GM23338 (cell line): Measurements from ENCODE around the gene GNG7. TPM values are rescaled to one million over a fixed set of nuclear protein-coding genes. Genes with fewer than 3 reads are reported as not detected.

ENCODE experiments used
- ATAC-seq: fragments of 200-7000 bp; cut with Tn5 transposase; 3 replicates; pipeline ENCODE4 v1.9.1; 2020
- DNase-seq: peaks from one replicate; pipeline ENCODE4 v3.0.0-alpha.2; 2015; ENCODE audit warnings: low spot score
- H2AFZ ChIP-seq: fragments of 200-600 bp; sonication (generic); 2 replicates; pipeline ENCODE4 v1.8.0; 2016; ENCODE audit warnings: antibody characterized with exemption, mild to moderate bottlenecking, moderate library complexity
- H3F3A ChIP-seq: fragments of 200-600 bp; sonication (generic); replicated peaks from 2 replicates; pipeline ENCODE4 v1.8.0; 2017; ENCODE audit warnings: antibody characterized with exemption, mixed run types, low read depth
- H3K27ac ChIP-seq: fragments of 200-600 bp; sonication (generic); 2 replicates; pipeline ENCODE4 v1.6.1; 2016; ENCODE audit warnings: low read depth
- H3K27me3 ChIP-seq: fragments of 200-600 bp; sonication (generic); 2 replicates; pipeline ENCODE4 v1.8.0; 2016; ENCODE audit warnings: mild to moderate bottlenecking, mixed run types, moderate library complexity; ENCODE audit not compliant: insufficient read depth
- H3K36me3 ChIP-seq: fragments of 200-600 bp; sonication (generic); 2 replicates; pipeline ENCODE4 v1.8.0; 2016; ENCODE audit warnings: mild to moderate bottlenecking; ENCODE audit not compliant: insufficient read depth
- H3K4me1 ChIP-seq: fragments of 200-600 bp; sonication (generic); 2 replicates; pipeline ENCODE4 v1.8.0; 2016; ENCODE audit warnings: mild to moderate bottlenecking, moderate library complexity; ENCODE audit not compliant: insufficient read depth
- H3K4me2 ChIP-seq: fragments of 200-600 bp; sonication (generic); 2 replicates; pipeline ENCODE4 v1.7.1; 2017; ENCODE audit warnings: mixed run types
- H3K4me3 ChIP-seq: fragments of 200-600 bp; sonication (generic); 2 replicates; pipeline ENCODE4 v1.6.1; 2016; ENCODE audit warnings: mixed run types
- H3K79me2 ChIP-seq: fragments of 200-600 bp; sonication (generic); replicated peaks from 2 replicates; pipeline ENCODE4 v1.8.0; 2017; ENCODE audit warnings: mild to moderate bottlenecking; ENCODE audit not compliant: insufficient read depth
- H3K9me2 ChIP-seq: fragments of 200-600 bp; sonication (generic); 2 replicates; pipeline ENCODE4 v1.8.0; 2017; ENCODE audit not compliant: insufficient read depth
- H4K20me1 ChIP-seq: fragments of 200-600 bp; sonication (generic); replicated peaks from 2 replicates; pipeline ENCODE4 v1.8.0; 2017; ENCODE audit warnings: mild to moderate bottlenecking; ENCODE audit not compliant: insufficient read depth
- H3K27ac Mint-ChIP-seq: 2 replicates; pipeline ENCODE4 v1.8.0; 2020; ENCODE audit warnings: inconsistent platforms, mild to moderate bottlenecking, moderate library complexity, mixed read lengths
- H3K27me3 Mint-ChIP-seq: 3 replicates; pipeline ENCODE4 v1.8.0; 2022; ENCODE audit warnings: low read depth, mild to moderate bottlenecking, moderate library complexity, mixed read lengths, inconsistent platforms; ENCODE audit not compliant: insufficient read depth, poor library complexity
- H3K36me3 Mint-ChIP-seq: 3 replicates; pipeline ENCODE4 v1.8.0; 2021; ENCODE audit warnings: low read depth, mild to moderate bottlenecking, inconsistent platforms, moderate library complexity, mixed read lengths
- H3K4me1 Mint-ChIP-seq: 3 replicates; pipeline ENCODE4 v1.8.0; 2020; ENCODE audit warnings: mild to moderate bottlenecking, inconsistent platforms, mixed read lengths
- H3K4me3 Mint-ChIP-seq: 3 replicates; pipeline ENCODE4 v1.8.0; 2021; ENCODE audit warnings: moderate library complexity, mild to moderate bottlenecking, inconsistent platforms, mixed read lengths
- H3K9me3 Mint-ChIP-seq: 3 replicates; pipeline ENCODE4 v1.8.0; 2020; ENCODE audit warnings: moderate library complexity, mild to moderate bottlenecking, inconsistent platforms, mixed read lengths
- CREB1 ChIP-seq: fragments of 250-450 bp; sonication (Bioruptor Pico); IDR thresholded peaks from 2 replicates; pipeline ENCODE4 v1.5.0; 2020; ENCODE audit warnings: low read depth, mild to moderate bottlenecking, moderate library complexity
- CTCF ChIP-seq, 2 experiments: fragments of 200-600 bp in 1 of 2; sonication (generic) in 1 of 2; conservative IDR thresholded peaks; 2 replicates each; pipeline versions ENCODE4 v1.5.1 to v1.6.1; 2016 to 2017; ENCODE audit warnings: antibody characterized with exemption in 2 of 2, low read depth in 2 of 2, mild to moderate bottlenecking in 2 of 2, moderate library complexity in 1 of 2
- EZH2 ChIP-seq: fragments of 200-600 bp; sonication (generic); IDR thresholded peaks from one replicate; pipeline ENCODE4 v1.8.0; 2017; ENCODE audit warnings: antibody characterized with exemption, mild to moderate bottlenecking, low read depth; ENCODE audit not compliant: unreplicated experiment
- JUNB ChIP-seq: IDR thresholded peaks from one replicate; pipeline ENCODE4 v1.6.1; 2016; ENCODE audit warnings: antibody characterized with exemption; ENCODE audit not compliant: unreplicated experiment
- NANOG ChIP-seq: IDR thresholded peaks from 2 replicates; pipeline ENCODE4 v1.6.1; 2016; ENCODE audit warnings: antibody characterized with exemption, borderline replicate concordance
- REST ChIP-seq: IDR thresholded peaks from one replicate; pipeline ENCODE4 v1.6.1; 2018; ENCODE audit warnings: antibody characterized with exemption; ENCODE audit not compliant: unreplicated experiment
- STAT1 ChIP-seq: IDR thresholded peaks from one replicate; pipeline ENCODE4 v1.6.1; 2016; ENCODE audit warnings: antibody characterized with exemption; ENCODE audit not compliant: unreplicated experiment
- ZNF114 ChIP-seq: fragments of 250-450 bp; sonication (Bioruptor Pico); IDR thresholded peaks from 2 replicates; pipeline ENCODE4 v1.5.0; 2020; ENCODE audit warnings: mild to moderate bottlenecking, moderate library complexity
- ZNF462 ChIP-seq: fragments of 250-450 bp; sonication (Bioruptor Pico); IDR thresholded peaks from 2 replicates; pipeline ENCODE4 v1.5.0; 2020; ENCODE audit warnings: mild to moderate bottlenecking, moderate library complexity
- polyA plus RNA-seq: library from polyadenylated mRNA; unstranded; fragments of >200 nt; fragmentation: Nextera tagmentation; extraction: Ambion mirVana; gene quantifications from 2 replicates; pipeline ENCODE4 v1.2.1, GENCODE V29; 2016
- total RNA-seq: library from RNA; depleted of rRNA; stranded (reverse); fragments of >200 nt; shearing (Covaris generic); gene quantifications from 2 replicates; pipeline ENCODE4 v1.2.3, GENCODE V29; 2014
- TF ChIP-seq, protein P1 (sequence below): IDR thresholded peaks from 2 replicates; pipeline ENCODE4 v1.6.1; 2016; ENCODE audit warnings: antibody characterized with exemption

The GNG7 gene
- total and polyA plus RNA-seq, 2 experiments from 2014 or later = 5.1 to 5.4 TPM

- no peak for TF ChIP-seq ZNF462
These were observed 214.7 kb downstream of the GNG7 start (continued) for GRCh38 chr19:2487842-2488241.

- Histone ChIP-seq H3K4me1 (peaks cover 6% of the 10 kb centered on the region; the same call in 1 of the 2 replicates), H3K4me2 (no peak overlapping the region), H4K20me1 (no peaks in the 10 kb centered on the region; the same call in 1 of the 2 replicates), H3K4me3 (no peak overlapping the region), H3F3A (no peaks in the 10 kb centered on the region), H2AFZ (no peak overlapping the region), H3K9me2 (no peaks in the 10 kb centered on the region), H3K27me3 (peaks cover 55% of the 10 kb centered on the region), H3K27ac (no peak overlapping the region), H3K36me3 (no peaks in the 10 kb centered on the region), H3K79me2 (no peaks in the 10 kb centered on the region)
- DNase-seq (no peak), ATAC-seq (no peak)
- Mint-ChIP-seq H3K4me1 (peaks cover 4% of the 10 kb centered on the region; the same call in 2 of the 3 replicates), H3K27ac (no peak overlapping the region), H3K4me3 (no peak overlapping the region; the same call in 2 of the 3 replicates), H3K36me3 (peaks cover 4% of the 10 kb centered on the region; the same call in 2 of the 3 replicates), H3K9me3 (peaks cover 21% of the 10 kb centered on the region), H3K27me3 (peaks cover 44% of the 10 kb centered on the region)
- TF ChIP-seq CTCF (conservative IDR thresholded peaks at IDR 0.05; ENCODE audit: low read depth in 2 of 2) (no peak), EZH2 (no peak), REST (no peak), CREB1 (CRISPR knock-in tag) (no peak), ZNF114 (CRISPR knock-in tag) (no peak), STAT1 (no peak), NANOG (no peak), JUNB (no peak)
- TF ChIP-seq, protein P1, sequence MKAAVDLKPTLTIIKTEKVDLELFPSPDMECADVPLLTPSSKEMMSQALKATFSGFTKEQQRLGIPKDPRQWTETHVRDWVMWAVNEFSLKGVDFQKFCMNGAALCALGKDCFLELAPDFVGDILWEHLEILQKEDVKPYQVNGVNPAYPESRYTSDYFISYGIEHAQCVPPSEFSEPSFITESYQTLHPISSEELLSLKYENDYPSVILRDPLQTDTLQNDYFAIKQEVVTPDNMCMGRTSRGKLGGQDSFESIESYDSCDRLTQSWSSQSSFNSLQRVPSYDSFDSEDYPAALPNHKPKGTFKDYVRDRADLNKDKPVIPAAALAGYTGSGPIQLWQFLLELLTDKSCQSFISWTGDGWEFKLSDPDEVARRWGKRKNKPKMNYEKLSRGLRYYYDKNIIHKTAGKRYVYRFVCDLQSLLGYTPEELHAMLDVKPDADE = no peak
These were observed 215.4 kb downstream of the GNG7 start for GRCh38 chr19:2487090-2487489.
